ENCODE results near the gene GPX6.
"Not testable (repeated sequence)": the region's sequence is repeated elsewhere in the genome, so short reads cannot be mapped to it uniquely, and the experiment has no call there.

GPX6 gene

DNA sequence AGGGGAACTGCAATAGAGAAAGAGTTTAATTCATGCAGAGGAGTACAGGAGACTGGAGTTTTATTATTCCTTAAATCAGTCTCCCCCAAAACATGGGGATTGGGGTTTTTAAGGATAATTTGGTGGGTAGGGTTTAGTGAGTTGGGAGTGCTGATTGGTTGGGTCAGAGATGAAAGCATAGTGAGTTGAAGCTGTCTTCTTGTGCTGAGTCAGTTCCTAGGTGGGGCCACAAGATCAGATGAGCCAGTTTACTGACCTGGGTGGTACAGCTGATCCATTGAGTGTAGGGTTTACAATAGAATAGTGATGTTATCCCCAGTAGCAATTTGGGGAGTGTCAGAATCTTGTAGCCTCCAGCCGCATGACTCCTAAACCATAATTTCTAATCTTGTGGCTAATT is 29.1 kb downstream of the GPX6 start:
- no peak for DNase-seq (ENCODE audit: extremely low read depth in 1 of 2, low read depth in 1 of 2)

DNA sequence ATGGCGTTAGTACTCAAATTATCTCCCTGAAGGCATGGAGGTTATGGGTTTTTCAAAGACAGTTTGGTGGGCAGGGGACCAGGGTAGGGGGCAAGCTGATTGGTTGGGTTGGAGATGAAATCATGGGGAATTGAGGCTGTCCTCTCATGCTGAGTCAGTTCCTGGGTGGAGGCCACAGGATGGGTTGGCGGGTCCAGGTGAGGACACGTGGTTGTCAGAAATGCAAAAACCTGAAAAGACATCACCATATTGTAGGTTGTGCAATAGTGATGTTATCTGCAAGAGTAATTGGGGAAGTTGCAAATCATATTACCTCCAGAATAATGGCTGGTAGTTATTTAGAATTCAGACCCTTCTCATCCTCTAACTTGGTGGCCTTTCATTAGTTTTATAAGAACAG is 30.1 kb downstream of the GPX6 start:
- no peak for DNase-seq (ENCODE audit: extremely low read depth in 1 of 2, low read depth in 1 of 2)

GRCh38 chr6:28480253-28480932 is 35.2 kb downstream of the GPX6 start:
- no peak for DNase-seq (ENCODE audit: extremely low read depth in 1 of 2, low read depth in 1 of 2)

- DNase-seq (ENCODE audit: extremely low read depth in 1 of 2, low read depth in 1 of 2): no peak
Measured at GRCh38 chr6:28478518-28478917, 37.1 kb downstream of the GPX6 start.

GRCh38 chr6:28474441-28475219 is 41.0 kb downstream of the GPX6 start:
- no peak for DNase-seq (ENCODE audit: extremely low read depth in 1 of 2, low read depth in 1 of 2)

DNA sequence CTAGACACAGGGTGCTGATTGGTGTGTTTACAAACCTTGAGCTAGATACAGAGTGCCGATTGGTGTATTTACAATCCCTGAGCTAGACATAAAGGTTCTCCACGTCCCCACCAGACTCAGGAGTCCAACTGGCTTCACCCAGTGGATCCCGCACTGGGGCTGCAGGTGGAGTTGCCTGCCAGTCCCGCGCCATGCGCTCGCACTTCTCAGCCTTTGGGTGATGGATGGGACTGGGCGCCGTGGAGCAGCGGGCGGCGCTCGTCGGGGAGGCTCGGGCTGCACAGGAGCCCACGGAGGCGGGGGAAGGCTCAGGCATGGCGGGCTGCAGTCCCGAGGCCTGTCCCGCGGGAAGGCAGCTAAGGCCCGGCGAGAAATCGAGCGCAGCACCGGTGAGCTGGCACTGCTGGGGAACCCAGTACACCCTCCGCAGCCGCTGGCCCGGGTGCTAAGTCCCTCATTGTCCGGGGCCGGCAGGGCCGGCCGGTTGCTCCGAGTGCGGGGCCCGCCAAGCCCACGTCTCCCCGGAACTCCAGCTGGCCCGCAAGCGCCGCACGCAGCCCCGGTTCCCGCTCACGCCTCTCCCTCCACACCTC is 46.3 kb downstream of the GPX6 start:
- not testable (repeated sequence) for DNase-seq (ENCODE audit: extremely low read depth in 1 of 2, low read depth in 1 of 2)

DNA sequence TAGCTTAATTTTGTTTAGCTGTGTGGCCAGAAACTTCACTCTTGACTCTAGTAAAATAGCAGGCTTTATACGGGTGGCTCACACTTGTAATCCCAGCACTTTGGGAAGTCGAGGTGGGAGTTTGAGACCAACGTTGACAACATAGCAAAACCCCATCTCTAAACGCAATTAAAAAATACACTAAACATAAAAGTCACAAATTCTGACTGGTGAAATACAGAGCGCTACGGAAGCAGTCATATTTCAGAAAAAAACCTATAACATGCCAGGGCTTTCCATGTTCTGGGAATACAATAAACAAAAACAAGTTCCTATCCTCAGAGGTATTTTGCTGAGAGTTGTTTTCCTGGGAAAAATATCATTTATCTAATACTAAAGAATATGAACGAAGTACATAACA is 47.5 kb downstream of the GPX6 start:
- no peak for DNase-seq (ENCODE audit: extremely low read depth in 1 of 2, low read depth in 1 of 2)

GRCh38 chr6:28462401-28462800 is 53.2 kb downstream of the GPX6 start:
- DNase-seq (ENCODE audit: extremely low read depth in 1 of 2, low read depth in 1 of 2): no peak

GRCh38 chr6:28458568-28458967 is 57.0 kb downstream of the GPX6 start:
- DNase-seq (ENCODE audit: extremely low read depth in 1 of 2, low read depth in 1 of 2): no peak
